ENCODE data around the gene NPBWR2.
A peak's percentile ranks its signal among the peaks of the same experiment; 100 is the strongest.
"Not testable (repeated sequence)": the region's sequence is repeated elsewhere in the genome, so short reads cannot be mapped to it uniquely, and the experiment has no call there.

The NPBWR2 gene

GRCh38 chr20:64103871-64104666 lies 3.3 kb downstream of the NPBWR2 start:
- no peak for DNase-seq (ENCODE audit: low read depth)

GRCh38 chr20:64102647-64103354 lies 4.6 kb downstream of the NPBWR2 start:
- DNase-seq (ENCODE audit: low read depth), result no peak

GRCh38 chr20:64101731-64102621 lies 5.4 kb downstream of the NPBWR2 start:
- peak; percentile 52 for DNase-seq (ENCODE audit: low read depth)

- no peak for DNase-seq (ENCODE audit: low read depth)
These were observed 6.2 kb downstream of the NPBWR2 start for GRCh38 chr20:64100946-64101688.

DNA sequence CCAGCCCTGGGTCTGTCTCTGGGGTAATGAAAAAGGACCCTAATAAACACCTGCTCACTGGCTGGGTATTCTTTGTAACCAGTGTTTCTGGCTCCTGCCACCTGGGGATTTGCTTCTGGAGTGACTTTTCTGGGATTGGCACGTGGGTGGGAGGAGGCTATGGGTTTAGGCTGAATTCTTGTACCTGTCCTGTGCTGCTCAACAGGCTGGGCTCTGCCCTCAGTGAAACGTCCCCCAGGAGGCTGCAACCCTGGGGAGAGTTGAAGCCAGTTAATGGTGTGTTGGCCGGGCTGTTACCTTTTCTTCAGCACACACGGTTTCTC lies 6.8 kb downstream of the NPBWR2 start:
- DNase-seq (ENCODE audit: low read depth), result no peak

GRCh38 chr20:64099880-64100565 lies 7.3 kb downstream of the NPBWR2 start:
- DNase-seq (ENCODE audit: low read depth), result no peak

DNA sequence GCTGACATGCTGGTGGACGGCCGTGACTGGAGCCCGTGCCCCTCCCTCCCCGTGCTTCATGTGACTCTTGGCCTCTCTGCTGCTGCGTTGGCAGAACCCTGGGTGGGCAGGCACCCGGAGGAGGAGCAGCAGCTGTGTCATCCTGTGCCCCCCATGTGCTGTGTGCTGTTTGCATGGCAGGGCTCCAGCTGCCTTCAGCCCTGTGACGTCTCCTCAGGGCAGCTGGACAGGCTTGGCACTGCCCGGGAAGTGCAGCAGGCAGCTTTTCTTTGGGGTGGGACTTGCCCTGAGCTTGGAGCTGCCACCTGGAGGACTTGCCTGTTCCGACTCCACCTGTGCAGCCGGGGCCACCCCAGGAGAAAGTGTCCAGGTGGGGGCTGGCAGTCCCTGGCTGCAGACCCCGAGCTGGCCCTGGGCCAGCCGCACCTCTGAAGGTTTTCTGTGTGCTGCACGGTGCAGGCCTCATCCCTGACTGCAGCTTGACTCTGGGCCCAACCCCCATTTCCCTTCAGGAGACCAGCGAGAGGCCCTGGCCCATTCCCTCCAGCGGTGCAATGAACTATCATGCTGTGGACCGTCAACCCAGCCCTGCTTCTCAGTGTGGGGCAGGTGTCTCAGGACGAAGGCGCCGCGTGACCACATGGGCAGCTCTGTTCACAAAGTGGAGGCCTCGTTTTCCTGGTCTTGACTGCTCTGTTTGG lies 8.1 kb downstream of the NPBWR2 start:
- DNase-seq (ENCODE audit: low read depth), result no peak

- DNase-seq (ENCODE audit: low read depth), result no peak
These were observed 8.8 kb downstream of the NPBWR2 start for GRCh38 chr20:64098471-64099013.

- DNase-seq (ENCODE audit: low read depth), result no peak
These were observed 10.8 kb downstream of the NPBWR2 start for GRCh38 chr20:64096535-64096934.

GRCh38 chr20:64095927-64096326 lies 11.4 kb downstream of the NPBWR2 start:
- DNase-seq (ENCODE audit: low read depth), result no peak

GRCh38 chr20:64095455-64095854 lies 11.9 kb downstream of the NPBWR2 start:
- DNase-seq (ENCODE audit: low read depth), result no peak

DNA sequence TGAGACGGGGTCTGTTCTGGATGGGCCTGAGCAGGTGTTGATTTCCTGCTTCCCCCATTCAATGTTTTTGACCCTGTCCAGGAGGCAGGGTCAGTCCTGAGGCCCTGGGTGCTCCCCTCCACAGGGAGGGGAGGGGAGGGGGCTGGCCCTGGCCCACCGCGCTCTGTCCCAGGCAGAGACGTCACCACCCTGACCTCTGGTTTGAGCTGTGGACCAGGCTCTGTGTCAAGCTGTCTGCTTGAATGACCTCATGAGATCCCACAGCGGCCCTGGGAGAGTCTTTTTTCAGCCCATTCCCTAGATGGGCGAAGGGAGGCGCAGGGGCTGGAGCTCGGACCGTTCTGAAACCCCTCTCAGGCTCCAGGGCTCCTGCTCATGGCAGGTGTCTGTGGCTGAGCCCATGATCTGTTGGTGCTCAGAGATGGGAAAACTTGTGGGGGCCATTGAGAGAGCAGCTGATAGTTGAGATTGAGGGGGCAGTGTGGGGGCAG lies 14.3 kb downstream of the NPBWR2 start:
- DNase-seq (ENCODE audit: low read depth), result no peak

- DNase-seq (ENCODE audit: low read depth), result no peak
These were observed 14.9 kb downstream of the NPBWR2 start for GRCh38 chr20:64092258-64093012.

- DNase-seq (ENCODE audit: low read depth), result no peak
These were observed 15.6 kb downstream of the NPBWR2 start for GRCh38 chr20:64091770-64092169.

GRCh38 chr20:64091340-64091739 lies 16.0 kb downstream of the NPBWR2 start:
- no peak for DNase-seq (ENCODE audit: low read depth)

DNA sequence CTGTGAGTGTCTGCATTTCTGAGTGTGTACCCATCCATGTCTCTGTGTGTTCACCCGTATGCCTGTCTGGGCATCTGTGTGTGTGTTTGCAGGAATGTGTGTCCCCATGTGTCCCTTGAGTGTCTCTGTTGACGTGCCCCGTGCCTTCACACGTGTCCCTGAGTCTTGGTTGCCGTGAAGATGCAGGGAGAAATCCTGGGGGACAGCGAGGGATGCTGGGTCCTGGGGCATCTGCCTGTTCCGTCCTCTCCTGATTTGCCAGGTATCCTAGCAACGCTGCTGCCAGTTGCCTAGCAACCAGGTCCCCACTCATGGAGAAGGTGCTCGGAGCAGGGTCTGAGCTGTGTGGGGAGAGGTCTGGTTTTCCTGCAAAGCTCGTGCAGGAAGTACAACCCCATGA lies 17.2 kb downstream of the NPBWR2 start:
- no peak for DNase-seq (ENCODE audit: low read depth)

DNA sequence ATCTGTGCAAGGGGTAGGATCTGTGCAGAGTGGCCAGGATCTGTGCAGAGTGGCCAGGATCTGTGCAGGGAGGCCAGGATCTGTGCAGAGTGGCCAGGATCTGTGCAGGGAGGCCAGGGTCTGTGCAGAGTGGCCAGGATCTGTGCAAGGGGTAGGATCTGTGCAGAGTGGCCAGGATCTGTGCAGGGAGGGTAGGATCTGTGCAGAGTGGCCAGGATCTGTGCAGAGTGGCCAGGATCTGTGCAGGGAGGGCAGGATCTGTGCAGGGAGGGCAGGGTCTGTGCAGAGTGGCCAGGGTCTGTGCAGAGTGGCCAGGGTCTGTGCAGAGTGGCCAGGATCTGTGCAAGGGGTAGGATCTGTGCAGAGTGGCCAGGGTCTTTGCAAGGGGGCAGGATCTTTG lies 18.8 kb downstream of the NPBWR2 start:
- DNase-seq (ENCODE audit: low read depth), result not testable (repeated sequence)

GRCh38 chr20:64087226-64087825 lies 20.0 kb downstream of the NPBWR2 start:
- not testable (repeated sequence) for DNase-seq (ENCODE audit: low read depth)

- DNase-seq (ENCODE audit: low read depth), result no peak
These were observed 20.6 kb downstream of the NPBWR2 start for GRCh38 chr20:64086801-64087200.
